Measurements from ENCODE around the gene CRELD2.

Gene CRELD2

DNA sequence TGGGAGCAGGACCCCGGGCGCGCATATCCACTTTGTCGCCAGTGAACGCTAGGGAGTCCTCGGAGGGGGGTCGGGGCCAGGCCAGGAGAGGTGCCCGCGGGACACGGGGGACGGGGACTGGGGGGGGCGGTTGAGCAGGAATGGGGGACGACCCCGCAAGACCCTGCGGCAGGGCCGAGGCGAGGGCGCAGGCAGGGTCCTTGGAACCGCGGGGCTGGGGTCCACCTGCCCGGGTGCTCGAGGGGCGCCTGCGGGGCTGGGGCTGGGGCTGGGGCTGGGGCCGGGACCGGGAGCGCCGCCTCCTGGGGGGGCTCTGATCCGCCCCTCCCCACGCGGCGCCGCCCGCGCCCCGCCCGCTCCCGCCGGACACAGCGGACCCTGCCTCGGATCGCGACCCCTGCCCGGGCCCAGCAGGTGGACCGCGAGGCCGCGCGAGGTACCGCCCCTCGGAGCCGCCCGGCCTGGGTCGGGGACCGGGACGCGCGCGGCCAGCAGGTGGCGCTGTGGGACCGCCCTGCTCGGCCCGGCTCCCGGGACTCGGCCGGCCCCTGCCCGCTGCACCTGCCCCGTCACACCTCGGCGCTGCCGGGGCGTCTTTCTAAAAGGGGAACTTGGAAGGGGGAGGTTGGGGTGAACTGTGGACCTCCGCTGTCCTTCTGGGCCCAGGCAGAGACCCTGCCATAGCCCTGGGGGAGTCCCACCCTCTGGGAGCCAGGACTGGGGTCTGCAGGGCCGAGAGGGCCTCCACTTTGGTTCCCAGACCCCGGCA, 11.0 kb downstream of the CRELD2 start:
- DNase-seq, result peak in 23 of 56 donors; percentile 5 to 69 (median 17)

DNA sequence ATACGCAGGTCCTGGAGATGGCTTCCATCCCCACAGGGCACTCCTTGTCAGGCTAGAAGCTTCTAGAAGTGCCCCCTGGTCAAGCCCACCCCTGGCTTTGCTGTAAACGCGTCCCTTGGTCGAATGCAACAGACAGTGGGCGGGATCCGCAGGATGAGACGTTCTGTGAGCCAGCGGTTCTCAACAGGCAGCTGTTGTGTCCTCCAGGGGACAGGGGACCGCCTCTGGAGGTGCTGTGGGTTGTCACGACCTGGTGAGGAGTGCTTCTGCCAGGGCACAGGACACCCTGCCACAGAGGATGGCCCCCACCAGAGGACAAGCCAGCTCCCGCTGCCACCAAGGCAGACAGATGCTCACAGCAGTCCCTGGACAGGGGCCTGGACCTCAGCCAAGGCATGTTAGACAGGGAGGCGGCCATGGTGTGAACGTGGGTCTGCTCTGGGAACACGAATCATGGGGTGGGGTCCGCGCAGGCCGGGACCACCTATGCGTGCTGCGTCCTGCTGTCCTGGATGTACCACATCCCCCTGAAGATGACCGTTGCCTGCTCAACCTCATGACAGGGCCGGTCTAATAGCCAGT, 11.7 kb downstream of the CRELD2 start:
- peak in 1 of 56 donors; percentile 1 for DNase-seq

DNA sequence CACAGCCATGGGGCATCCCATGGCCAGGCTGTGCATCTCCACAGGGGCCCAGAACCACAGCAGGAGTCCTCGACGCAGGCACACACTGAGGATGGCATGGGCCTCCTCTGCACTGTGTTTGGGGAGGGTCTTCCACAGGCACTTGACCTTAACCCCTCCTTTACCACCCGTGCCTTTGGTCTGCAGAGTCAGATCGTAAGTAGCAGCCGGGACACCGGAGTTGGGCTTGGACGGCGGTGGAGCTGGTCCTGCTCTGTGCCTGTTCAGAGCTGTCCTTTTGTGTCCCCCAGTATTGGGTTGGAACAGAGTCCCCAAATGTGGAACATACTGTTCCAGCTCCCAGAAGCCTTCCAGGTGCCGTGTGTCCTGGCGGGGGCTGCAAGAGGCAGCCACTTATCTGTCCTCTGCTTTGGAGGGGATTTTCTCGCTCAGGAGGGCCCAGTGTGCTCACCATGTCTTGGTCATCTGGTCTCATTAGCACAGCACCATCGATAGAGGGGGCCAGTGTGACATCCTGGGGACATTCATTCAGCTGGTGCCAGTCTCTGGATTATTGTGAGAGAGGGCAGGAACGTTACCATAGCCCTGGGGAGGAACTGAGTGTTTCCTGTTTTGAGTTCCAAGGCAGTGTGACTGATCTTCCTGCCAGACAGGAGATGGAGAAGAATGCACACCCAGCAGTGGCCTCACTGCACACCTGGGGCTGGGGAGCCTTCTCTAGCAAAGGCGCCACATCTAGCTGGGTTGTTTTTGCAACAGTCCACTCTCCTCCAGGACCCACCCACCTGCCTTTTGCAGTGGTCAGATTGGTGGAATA, 12.4 kb downstream of the CRELD2 start:
- peak in 47 of 56 donors; percentile 8 to 85 (median 51) for DNase-seq

DNA sequence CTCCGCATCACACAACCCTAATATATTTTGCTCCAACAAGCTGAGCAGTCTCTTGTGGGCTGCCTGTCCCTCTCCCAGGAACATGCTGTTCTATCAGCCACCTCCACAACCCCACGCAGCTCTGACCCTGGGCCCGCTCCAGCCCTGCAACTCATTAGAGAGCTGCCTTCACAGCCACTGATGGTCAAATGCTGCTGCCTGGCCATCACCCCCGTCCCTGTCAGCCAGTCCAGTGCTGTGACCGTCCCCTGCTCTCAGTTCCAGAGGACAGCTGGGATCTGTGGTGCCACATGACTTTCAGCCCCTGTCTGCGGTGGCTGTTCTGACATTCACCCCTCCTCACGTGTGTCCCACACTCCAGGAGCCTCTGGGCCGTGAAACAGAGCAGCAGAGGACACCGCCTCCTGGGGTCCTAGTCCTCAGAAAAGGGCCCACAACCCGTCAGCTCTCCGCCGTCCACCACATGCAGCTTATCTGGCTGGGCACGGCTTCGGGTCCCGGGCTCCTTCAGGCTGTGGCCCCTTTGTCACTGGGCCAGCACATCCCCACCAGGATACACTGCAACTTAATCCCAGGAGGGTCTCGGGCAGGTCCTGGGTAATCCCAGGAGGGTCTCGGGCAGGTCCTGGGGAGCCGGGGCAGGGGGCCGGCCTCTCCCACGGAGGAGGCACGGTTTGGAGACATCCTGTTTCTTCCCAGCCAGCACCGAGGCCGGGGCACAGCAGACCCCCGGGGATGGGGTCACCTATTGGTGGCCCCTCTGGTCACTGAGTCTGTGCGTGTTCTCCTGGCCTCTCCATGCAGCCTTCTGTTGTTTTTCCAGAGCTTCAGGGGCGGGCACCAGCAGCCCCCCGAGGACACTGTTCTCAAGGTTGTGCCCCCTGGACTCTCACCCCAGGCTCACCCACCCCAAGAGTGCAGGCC, 15.1 kb downstream of the CRELD2 start:
- peak in 26 of 56 donors; percentile 8 to 72 (median 52) for DNase-seq

DNA sequence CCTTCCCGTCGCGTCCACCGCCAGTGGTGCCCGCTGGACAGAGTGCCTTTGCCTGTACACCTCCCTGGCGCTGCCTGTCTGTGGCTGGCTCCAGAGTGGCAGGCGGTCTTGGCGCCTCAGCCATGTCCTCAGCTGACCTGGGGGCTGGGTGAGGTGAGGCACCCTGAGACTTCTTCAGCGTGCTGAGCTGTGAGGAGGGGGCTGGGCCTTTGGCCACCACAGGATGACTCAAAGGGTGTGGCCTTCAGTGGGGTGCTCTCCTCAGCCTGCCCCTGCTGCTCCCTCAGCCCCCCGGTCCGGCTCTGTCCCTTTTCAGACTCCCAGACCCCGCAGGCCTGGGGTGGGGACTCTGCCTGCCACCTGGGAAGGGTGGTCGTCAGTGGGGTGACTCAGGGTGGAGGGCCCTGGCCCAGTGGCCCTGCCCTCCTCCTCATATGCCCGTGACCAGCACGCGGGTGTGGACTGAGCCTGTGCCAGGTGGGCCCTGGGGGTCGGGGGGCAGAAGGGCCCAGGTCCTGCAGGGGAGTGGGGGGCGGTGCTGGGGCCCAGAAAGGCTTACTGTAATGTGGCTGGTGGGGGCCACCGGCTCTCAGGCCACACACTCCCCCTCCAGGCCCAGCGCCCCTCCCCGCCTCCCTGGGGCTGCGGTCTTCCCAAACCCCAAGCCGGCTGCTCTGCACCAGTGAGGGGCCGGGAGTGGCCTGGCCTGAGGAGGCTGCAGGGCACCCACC, 15.9 kb downstream of the CRELD2 start:
- peak in 17 of 56 donors; percentile 9 to 66 (median 27) for DNase-seq

DNA sequence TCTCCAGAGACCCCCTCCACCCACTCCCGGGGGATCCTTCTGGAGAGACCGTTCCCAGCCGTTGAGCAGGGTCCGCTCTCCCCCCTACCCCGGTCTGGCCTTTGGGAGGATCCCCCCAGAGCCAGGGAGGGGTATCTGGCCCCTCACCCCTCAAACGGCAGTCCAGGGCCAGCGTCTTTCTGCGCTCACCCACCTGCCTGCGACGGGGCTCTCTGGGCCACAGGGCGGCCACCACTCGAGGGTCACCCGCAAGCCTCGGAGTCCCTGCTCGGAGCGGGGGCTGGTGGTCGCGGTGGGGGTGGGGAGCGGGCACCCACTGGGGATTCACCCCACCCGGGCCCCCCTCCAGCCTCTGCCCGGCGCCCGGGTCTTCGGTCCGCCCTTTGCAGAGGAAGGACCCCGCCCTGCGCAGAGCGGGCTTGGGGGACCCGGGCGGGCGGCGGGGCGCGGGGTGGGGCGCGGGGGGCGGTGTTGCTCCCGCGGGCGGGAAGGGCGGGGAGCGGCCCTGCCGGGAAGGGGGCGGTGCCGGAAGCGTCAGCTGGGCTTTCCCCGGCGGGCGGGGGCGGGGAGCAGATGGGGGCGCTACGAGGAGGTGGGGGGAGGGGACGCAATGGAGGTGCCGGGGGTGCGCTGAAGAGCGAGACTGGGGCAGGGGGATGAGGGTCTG, 16.6 kb downstream of the CRELD2 start:
- DNase-seq, result peak in 28 of 56 donors; percentile 5 to 77 (median 46)

DNA sequence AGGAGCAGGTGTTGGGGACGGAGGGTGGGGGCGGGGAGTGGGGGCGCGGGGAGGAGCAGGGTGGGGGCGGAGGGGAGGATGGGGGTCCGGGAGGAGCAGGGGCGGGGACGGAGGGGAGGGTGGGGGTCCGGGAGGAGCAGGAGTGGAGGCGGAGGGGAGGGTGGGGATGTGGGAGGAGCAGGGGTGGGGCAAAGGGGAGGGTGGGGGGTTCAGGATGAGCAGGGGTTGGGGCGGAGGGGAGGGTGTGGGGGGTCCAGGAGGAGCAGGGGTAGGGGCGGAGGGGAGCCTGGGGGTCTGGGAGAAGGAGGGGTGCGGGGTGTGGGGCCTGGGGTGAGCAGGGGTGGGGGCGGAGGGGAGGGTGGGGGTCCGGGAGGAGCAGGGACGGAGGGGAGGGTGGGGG, 17.1 kb downstream of the CRELD2 start:
- DNase-seq, result peak in 2 of 56 donors; percentile 41 to 75

DNA sequence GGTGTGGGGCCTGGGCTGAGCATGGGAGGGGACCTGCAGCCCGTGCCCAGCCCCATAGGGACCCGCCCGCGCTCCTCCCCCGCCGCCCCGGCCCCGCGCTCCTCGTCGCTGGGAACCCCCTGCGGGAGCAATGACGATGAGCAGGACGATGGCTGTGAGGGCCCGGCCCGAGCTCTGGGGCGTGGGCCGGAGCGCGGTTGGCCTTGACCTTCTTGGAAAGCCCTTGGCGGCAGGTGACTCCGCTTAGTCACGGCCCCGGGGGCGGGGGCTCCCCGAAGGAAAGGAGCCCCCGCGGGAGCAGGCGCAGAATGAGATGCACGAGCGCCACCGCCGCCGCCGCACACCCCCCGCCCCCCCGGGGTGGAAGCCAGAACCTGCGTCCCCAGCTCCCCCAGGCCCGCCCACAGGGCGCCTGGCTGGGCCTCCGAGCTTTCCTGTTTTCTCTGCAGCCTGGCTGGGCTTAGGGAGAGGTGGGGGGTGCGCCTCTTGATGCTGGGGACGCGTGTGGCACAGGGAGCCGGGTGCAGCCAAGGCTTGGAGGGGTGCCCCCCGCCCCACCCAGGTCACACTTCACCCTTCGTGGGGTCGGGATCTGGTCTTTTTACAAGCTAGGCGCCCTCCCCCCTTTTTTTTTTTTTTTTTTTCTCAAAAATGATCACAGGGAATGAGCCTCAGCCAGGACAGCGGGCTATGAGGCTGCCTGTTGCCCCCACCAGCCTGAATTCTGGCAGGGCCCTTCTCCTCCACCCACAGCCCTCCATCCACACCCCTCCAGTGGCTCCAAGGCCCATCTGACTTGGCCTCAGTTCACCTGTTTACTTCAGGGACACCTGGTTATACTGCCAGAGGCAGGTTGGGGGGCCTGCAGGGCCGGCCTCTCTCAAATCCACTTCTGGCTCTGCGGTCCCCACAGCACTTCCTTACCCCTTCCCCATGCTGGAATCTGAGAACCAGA, 17.9 kb downstream of the CRELD2 start:
- DNase-seq, result peak in 39 of 56 donors; percentile 11 to 96 (median 62)

DNA sequence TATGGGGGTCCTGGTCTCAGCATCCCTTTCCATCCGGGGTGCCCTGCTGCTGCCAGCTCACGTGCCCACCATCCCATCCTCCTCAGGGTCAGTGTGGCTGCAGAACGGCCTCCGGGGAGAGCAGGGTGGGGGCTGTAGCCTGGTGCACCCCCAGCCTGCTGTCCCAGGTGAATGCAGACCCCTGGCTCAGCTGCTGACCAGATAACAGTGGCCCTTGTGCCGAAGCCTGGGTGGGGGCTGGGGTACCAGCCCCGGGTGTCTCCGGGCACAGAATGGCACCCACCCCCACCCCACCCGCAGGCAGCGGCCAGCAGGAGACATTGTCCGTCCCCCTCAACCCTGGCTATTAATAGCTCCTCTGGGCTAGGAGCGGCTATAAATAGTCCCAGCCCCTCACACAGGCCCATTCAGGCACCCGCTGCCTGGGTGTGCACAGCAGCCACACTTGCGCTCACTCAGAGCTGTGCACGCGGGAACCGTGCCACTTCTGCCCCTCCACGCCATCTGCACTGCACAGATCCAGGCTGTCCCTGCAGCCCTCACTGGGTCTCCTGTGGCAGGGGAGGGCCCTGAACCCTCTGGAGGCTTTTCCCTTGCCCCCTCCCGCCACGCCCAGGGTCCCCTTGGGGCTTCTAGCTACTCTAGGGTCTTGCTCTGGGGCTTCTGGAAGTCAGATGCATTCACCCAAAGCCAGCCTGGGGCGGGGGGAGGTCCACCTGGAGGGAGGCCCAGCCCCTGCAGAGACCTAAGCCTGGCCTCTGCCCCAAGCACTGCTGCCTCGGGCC, 18.7 kb downstream of the CRELD2 start:
- DNase-seq, result peak in 50 of 56 donors; percentile 24 to 89 (median 68)

DNA sequence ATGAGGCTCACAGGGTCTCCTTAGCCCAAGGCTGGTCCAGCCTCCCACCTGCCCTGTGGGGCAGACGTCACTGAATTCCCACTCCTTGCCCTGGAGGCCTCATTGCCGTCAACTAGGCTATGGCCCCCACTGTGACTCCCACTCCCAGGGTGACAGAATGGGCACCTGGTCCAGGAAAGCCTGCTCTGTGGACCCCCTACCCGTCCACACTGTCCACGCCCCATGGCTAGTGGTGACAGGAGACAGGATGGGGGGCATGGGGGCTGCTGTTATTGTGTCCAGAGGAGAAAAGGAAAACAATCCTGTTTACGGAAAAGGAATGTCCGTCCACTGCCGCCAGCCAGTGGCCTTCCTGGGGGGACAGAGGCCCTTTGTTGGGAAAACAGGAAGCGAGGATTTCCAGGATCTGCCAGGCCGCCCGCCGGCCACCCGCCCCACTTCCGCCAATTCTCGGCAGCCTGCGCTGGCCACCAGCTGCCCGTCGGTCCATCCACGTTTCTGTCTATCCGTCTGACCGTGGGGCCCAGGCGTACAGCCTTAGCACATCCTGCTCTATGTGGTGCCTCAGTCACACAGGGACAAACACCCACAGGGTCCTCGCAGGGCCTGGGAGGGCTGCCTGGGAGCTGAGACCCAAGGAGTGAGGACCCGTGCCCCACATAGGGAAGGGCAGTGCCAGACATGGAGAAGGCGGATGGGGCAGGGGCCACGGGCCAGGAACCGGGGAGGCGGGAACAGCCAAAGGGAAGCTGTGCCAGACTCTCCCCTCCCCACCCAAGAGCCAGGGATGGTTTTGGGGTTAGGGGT, 19.5 kb downstream of the CRELD2 start:
- peak in 46 of 56 donors; percentile 13 to 82 (median 55) for DNase-seq

DNA sequence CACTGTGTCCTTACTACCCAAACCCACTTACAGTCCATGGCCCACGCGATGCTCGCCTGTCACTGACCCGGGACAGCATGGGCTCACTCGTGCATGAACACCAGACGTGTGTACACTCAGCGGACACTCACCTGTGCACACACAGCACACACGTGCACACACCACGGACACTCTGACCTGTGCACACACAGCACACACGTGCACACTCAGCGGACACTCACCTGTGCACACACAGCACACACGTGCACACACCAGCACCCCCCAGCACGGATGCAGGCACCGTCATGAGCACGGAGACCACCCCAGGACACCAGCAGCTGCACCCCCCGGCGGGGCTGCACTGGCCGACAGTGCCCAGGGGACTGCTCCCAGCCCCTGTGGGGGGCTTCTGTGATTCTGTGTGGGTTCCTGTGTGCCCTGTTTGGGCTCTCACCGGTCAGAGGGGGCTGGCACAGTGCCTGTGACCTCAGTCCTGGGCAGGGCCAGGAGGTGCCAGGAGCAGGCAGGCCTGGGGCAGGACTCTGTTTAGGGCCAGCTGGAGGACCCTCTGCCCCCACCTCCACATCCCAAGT, 20.2 kb downstream of the CRELD2 start:
- no peak for DNase-seq

DNA sequence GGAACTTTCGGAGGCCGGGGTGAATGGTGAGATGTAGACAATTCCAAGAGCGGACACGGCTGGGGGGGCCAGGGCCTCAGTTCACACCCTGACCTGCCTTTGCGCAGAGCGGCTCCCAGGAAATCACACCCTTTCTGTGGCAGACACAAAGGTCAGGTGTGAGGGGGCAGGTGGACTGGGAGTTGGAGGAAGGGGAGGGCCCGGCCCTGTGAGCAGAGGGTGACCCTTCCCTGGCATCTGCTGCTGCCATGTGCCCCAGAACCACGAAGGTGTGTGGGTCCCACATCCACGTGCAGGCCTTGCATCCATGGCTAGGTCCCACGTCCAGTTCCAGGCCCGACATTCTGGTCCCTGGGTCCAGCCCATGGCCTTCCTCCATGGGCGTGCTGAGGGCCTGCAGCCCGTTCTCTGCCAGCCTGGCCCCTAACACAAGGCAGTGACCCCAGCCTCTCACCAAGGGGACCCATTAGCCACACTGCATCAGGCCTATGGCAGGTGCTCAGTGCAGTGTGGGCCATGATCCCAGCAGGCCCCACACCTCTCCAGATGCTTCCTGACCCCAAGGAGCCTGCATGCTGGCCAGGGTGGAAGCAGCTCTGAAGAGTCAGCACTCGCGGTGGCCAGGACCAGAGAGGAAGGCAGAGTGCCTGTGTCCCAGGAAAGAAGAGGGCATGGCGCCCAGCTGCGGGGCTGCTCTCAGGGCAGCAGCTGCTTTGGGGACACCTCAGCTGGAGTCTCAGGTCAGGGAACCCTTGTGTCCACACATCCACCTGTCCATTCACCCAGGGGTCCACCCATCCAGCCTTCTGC, 23.3 kb downstream of the CRELD2 start:
- no peak for DNase-seq

DNA sequence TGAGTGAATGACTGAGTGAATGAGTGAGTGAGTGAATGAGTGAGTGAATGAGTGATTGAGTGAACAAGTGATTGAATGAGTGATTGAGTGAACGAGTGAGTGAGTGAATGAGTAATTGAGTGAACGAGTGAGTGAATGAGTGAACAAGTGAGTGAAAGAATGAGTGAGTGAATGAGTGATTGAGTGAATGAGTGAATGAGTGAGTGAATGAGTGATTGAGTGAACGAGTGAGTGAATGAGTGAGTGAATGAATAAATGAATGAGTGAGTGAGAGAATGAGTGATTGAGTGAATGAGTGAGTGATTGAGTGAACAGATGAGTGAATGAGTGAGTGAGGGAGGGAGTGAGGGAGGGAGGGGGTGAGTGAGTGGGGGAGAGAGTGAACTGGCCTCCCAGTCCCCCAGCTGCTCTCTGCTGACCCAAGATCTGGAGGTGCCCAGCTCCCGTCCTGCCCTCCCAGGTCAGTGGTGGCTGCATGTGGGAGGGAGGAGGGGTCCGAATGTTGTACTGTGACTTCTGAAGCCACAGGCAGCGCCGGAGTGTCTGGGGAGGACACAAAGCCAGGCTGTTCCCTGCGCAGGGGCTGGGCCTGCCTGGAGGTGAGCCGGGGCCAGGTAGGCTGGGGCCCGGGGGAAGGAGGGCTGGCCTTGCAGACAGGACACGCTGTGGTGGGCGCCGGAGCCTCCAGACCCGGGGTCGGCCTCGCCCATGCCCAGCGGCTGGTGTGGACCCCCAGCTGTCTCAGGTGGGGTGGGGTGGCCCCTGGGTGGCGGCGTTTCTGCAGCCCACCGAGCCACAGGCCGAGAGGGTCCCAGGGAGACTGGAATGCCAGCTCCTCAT, 24.4 kb downstream of the CRELD2 start:
- no peak for DNase-seq

DNA sequence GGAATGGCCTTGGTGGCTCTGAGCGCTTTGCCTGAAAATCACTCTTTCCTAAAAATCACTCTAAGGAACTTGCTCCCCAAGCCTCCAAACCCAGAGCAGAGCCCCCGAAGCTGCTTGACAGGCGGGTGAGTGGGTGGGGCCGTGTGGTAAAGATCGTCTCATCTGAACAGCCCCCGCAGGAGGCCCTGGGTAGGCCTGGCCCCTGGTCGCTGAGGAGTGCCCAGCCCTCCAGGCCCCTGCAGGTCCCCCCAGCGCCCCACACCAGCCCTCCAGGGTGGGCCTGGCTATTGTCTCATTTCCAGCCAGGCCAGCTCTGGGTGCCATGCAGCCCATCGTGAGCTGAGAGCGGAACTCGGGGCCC, 25.0 kb downstream of the CRELD2 start:
- no peak for DNase-seq
